H1 (cell line): ENCODE results near the gene UHRF1. TPM values are rescaled to one million over a fixed set of nuclear protein-coding genes. Genes with fewer than 3 reads are reported as not detected.
A peak's percentile ranks its signal among the peaks of the same experiment; 100 is the strongest.

Experiments
- BACH1 ChIP-seq: IDR thresholded peaks from 2 replicates; pipeline ENCODE4 v1.6.1; 2012; ENCODE audit warnings: low read length, improper control_type of control experiment
- CEBPB ChIP-seq: IDR thresholded peaks from 2 replicates; pipeline ENCODE4 v1.6.1; 2012; ENCODE audit warnings: low read depth, low read length
- CTBP2 ChIP-seq: IDR thresholded peaks from 2 replicates; pipeline ENCODE4 v1.7.0; 2011; ENCODE audit warnings: borderline replicate concordance, mild to moderate bottlenecking, moderate library complexity, mixed read lengths, low read length; ENCODE audit not compliant: insufficient read depth, insufficient read length
- CTCF ChIP-seq, 3 experiments: IDR thresholded peaks; 1 replicate in 2 of 3; 2 replicates in 1 of 3; pipeline versions ENCODE4 v1.5.1 to v1.6.1; 2011; ENCODE audit warnings: low read length in 3 of 3, mild to moderate bottlenecking in 3 of 3, inconsistent platforms in 2 of 3, low read depth in 1 of 3, moderate library complexity in 1 of 3; ENCODE audit not compliant: insufficient read depth in 1 of 3; ENCODE audit errors: control extremely low read depth in 1 of 3
- EGR1 ChIP-seq: IDR thresholded peaks from 2 replicates; pipeline ENCODE4 v1.6.1; 2011; ENCODE audit warnings: low read depth, low read length, borderline replicate concordance
- TAF1 ChIP-seq: IDR thresholded peaks from 2 replicates; pipeline ENCODE4 v1.6.1; 2011; ENCODE audit warnings: mild to moderate bottlenecking, low read depth, low read length
- polyA plus RNA-seq, 7 experiments: library from polyadenylated mRNA; depleted of rRNA in 3 of 7; stranded (reverse) in 5 of 7; unstranded in 2 of 7; fragments of >200 nt in 5 of 7; fragments of 200-250 nt in 2 of 7; gene quantifications; 1 replicate in 5 of 7; 2 replicates in 1 of 7; 4 replicates in 1 of 7; pipeline versions ENCODE4 v1.2.1 to v1.2.3, GENCODE V29; 2011 to 2013; ENCODE audit warnings: missing spikeins in 2 of 7, mixed read lengths in 2 of 7
- total RNA-seq: library from RNA; stranded (reverse); fragmentation: NEBNext Ultra II Directional; extraction: Animal tissue kit (Norgen Biotek cat#: 25700); gene quantifications from 2 replicates; pipeline ENCODE4 v1.2.1, GENCODE V29; 2021

The UHRF1 gene
- total and polyA plus RNA-seq, 2 of the 8 experiments (the other 6 are each of a cell fraction or from before 2014, with no cell fraction given), result 14.7 to 65.8 TPM

- TF ChIP-seq CTCF (IDR thresholded peaks at IDR 0.05; ENCODE audit: control extremely low read depth in 1 of 3, insufficient read depth in 1 of 3, low read depth in 1 of 3, low read length in 3 of 3) (peak; percentile 62 to 81 (median 69)), CEBPB (peak; percentile 98), TAF1 (no peak), EGR1 (no peak), BACH1 (no peak), CTBP2 (no peak)
- TF ChIP-seq, all 59 proteins: peak for 3
These were observed 67.3 kb downstream of the UHRF1 start (continued) for GRCh38 chr19:4976401-4977298.
